Bronchial epithelial cell (primary cell): ENCODE results near the gene PELI1. TPM values are rescaled to one million over a fixed set of nuclear protein-coding genes. Genes with fewer than 3 reads are reported as not detected.
A peak's percentile ranks its signal among the peaks of the same experiment; 100 is the strongest.

Source experiments
- DNase-seq: peaks from one replicate; pipeline ENCODE4 v3.0.0-alpha.2; 2010; ENCODE audit warnings: low read depth
- FAIRE-seq: peaks from 2 replicates; lab custom pipeline; 2011; peaks lifted over from hg19 to GRCh38; lab: Jason Lieb, UNC
- H3K27me3 ChIP-seq: 2 replicates; pipeline ENCODE4 v1.5.1; 2011; ENCODE audit warnings: low read length; ENCODE audit not compliant: control insufficient read depth, insufficient read depth
- H3K36me3 ChIP-seq: 2 replicates; pipeline ENCODE4 v1.5.1; 2011; ENCODE audit warnings: low read length; ENCODE audit not compliant: control insufficient read depth, insufficient read depth
- H3K4me3 ChIP-seq: 2 replicates; pipeline ENCODE4 v1.5.1; 2011; ENCODE audit warnings: mild to moderate bottlenecking, low read depth, low read length, control low read depth
- total RNA-seq: library from RNA; depleted of rRNA; stranded (reverse); fragments of >200 nt; gene quantifications from 2 replicates; pipeline ENCODE4 v1.2.1, GENCODE V29; 2014
- TF ChIP-seq, protein P1 (sequence below): IDR thresholded peaks from 2 replicates; pipeline ENCODE4 v1.5.1; 2011; ENCODE audit warnings: mild to moderate bottlenecking, moderate library complexity, low read length, control low read depth, inconsistent platforms; ENCODE audit not compliant: insufficient read depth, severe bottlenecking

Gene PELI1
- total RNA-seq, 1 donor from 2014 or later, result 22.9 TPM

DNA sequence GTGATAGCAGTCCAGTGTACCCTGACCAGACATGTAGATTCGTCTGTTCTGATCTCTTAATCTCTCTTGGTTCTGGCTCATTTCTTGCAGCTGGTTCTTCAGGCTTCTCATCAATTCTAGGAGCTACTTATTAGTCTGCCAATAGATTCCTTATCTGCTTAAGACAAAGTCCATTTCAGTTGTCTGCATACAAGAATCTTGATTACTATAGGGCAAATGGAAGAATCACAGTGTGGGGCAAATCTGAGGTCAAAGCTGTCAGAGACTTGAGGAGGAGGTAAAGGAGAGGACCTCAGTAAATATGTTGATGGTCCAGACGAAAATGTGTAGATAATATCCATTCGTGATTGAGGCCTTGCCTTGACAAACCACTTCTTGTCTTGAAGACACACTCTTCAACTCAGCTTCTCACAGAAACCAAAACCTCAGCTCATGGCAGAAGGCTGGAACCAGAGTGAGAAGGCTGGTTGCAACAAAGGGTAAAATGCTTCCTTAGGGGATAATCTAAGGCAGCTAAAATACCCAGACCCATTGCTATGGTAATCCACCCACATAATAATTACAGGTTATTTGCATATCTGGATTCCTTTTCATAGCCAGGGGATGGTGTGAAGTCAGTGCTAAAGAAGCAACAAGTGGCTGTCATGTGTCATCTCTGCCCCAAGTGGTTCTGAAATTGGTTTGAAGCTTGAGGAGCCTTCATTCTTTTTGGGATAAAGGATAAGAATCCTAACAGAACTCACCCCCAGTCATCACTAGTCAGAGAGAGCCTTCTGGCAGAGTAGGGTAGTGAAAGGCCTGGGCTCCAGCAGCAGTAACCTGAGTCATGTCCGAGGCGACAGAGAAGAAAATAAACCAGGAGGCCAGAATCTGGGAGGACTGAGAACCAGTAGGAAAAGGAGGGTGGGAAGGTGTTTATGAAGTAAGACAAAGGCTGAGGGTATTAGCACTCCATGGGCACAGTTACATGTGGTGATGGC lies 29.2 kb upstream of the PELI1 start:
- no peak overlapping the region for H3K4me3 ChIP-seq
- no peak for FAIRE-seq
- H3K27me3 ChIP-seq, result no peaks in the 10 kb centered on the region
- TF ChIP-seq, protein P1, sequence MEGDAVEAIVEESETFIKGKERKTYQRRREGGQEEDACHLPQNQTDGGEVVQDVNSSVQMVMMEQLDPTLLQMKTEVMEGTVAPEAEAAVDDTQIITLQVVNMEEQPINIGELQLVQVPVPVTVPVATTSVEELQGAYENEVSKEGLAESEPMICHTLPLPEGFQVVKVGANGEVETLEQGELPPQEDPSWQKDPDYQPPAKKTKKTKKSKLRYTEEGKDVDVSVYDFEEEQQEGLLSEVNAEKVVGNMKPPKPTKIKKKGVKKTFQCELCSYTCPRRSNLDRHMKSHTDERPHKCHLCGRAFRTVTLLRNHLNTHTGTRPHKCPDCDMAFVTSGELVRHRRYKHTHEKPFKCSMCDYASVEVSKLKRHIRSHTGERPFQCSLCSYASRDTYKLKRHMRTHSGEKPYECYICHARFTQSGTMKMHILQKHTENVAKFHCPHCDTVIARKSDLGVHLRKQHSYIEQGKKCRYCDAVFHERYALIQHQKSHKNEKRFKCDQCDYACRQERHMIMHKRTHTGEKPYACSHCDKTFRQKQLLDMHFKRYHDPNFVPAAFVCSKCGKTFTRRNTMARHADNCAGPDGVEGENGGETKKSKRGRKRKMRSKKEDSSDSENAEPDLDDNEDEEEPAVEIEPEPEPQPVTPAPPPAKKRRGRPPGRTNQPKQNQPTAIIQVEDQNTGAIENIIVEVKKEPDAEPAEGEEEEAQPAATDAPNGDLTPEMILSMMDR, result no peak
- DNase-seq, result no peak
- no peaks in the 10 kb centered on the region for H3K36me3 ChIP-seq

DNA sequence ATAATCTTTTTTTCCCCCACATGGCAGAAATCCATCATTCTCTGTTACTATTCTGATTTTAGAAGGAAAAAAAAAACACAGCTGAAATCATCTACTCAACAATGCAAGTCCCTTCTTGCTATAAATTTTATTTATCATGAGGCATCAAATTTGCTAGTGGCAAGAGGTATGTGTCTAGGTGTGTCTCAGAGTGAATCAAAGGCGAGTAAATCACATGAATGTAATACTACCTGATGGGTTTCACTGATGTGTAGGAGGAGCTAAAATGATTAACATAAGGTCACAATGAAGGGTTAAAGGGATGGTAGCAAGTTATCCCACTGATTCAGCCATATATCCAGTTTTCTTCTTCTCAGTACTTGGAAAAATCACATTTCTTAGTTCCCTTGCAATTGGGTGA lies 24.5 kb upstream of the PELI1 start:
- TF ChIP-seq, protein P1, result no peak
- Histone ChIP-seq H3K36me3 (no peaks in the 10 kb centered on the region), H3K4me3 (no peak overlapping the region), H3K27me3 (no peaks in the 10 kb centered on the region)
- no peak for FAIRE-seq
- peak; percentile 99 for DNase-seq

DNA sequence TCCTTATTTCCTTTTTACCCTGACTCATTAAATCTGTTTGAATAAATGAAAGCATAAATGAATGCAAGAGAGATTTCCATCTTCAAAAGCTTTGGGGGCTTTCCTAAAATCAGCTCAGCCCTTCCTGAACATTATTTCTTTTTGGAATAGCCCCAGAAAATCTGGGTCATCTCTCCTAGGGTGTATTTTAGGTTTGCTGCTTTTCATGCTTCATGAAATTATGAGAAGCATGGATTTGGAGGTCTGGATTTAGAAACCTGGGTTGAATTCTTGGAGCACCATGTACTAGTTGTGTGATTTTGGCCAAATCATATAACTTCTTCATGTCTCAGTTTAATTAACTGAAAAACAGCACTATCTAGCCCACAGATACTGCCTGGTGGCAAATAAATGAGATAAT lies 24.0 kb upstream of the PELI1 start:
- Histone ChIP-seq H3K4me3 (no peak overlapping the region), H3K27me3 (no peaks in the 10 kb centered on the region), H3K36me3 (no peaks in the 10 kb centered on the region)
- FAIRE-seq, result no peak
- DNase-seq, result no peak
- TF ChIP-seq, protein P1, result no peak

DNA sequence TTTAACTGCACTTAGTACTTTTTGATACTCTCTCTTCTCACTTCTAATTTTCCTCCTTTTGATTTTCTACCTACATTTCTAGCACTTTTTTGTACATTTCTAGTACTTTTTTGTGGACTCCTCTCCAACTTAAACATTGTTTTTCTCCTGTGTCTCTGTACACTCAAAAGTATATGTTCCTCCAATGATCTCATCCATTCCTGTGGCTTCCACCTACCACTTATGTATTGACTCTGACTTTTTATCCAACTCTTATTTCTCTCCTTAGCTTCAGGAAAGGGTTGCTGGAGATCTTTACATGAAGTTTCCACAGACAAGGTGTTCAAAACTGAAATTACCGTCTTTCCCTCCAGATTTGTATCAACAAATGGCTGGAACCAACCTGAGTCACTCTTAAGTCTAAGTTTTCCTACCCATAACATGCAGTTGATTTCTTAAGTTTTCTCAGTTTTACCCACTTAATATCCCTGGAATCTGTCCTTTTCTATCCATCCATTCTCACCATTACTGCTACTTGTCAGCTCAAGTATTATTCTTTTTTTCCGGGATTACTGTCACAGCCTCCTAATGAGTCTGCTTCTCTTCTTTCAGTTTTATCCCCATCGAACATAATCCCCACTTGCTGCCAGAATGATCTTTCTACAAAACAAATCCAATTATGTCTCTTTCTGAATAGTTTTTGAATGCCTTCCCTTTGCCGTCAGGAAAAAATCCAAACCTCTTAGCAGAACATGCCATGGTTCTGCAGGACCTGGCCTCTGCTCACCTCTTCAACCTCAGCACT lies 22.6 kb upstream of the PELI1 start:
- H3K4me3 ChIP-seq, result no peak overlapping the region
- DNase-seq (peak; percentile 71), FAIRE-seq (no peak)
- no peaks in the 10 kb centered on the region for H3K36me3 ChIP-seq
- TF ChIP-seq, protein P1, result no peak
- no peaks in the 10 kb centered on the region for H3K27me3 ChIP-seq

DNA sequence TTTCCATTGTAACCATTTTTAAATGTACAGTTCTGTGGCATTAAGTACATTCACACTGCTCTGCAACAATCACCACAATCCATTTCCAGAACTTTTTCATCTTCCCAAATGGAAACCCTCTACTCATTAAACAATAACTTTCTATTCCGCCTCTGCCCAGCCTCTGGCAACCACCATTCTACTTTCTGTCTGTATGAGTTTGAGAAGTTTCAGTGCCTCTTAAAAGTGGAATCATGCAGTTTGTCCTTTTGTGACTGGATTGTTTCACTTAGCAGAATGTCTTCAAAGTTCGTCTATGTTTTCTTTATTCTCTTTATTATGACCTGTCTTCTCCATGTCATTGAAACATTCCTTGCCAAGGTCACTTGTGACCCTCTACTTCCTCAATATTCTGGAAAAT lies 22.0 kb upstream of the PELI1 start:
- TF ChIP-seq, protein P1, result no peak
- FAIRE-seq, result no peak
- Histone ChIP-seq H3K27me3 (no peaks in the 10 kb centered on the region), H3K4me3 (no peak overlapping the region), H3K36me3 (no peaks in the 10 kb centered on the region)
- no peak for DNase-seq
